ENCODE data around the gene MLXIPL.

MLXIPL gene

DNA sequence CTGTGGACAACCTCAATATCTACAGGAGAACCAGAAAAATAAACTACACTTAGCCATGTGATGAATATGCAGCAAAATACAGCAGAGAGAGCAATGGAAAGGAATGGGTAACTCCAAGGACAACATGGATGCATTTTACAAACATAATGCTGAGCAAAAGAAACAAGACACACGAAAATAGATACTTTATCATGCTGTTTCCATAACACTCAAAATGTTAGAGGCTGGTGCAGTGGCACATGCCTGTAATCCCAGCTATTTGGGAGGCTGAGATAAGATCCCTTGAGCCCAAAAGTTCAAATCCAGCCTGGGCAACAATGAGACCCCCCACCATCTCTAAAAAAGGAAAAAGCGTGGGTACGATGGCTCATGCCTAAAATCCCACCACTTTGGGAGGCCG is 75.1 kb downstream of the MLXIPL start:
- Histone ChIP-seq H3K27me3 (no peaks in the 10 kb centered on the region), H3K4me3 (ENCODE audit: low read depth, low read length) (no peak overlapping the region), H3K4me1 (peaks cover 2% of the 10 kb centered on the region; the same call in 1 of the 2 replicates), H3K9me3 (no peaks in the 10 kb centered on the region), H3K36me3 (peaks cover 48% of the 10 kb centered on the region)
- TF ChIP-seq, protein P1, sequence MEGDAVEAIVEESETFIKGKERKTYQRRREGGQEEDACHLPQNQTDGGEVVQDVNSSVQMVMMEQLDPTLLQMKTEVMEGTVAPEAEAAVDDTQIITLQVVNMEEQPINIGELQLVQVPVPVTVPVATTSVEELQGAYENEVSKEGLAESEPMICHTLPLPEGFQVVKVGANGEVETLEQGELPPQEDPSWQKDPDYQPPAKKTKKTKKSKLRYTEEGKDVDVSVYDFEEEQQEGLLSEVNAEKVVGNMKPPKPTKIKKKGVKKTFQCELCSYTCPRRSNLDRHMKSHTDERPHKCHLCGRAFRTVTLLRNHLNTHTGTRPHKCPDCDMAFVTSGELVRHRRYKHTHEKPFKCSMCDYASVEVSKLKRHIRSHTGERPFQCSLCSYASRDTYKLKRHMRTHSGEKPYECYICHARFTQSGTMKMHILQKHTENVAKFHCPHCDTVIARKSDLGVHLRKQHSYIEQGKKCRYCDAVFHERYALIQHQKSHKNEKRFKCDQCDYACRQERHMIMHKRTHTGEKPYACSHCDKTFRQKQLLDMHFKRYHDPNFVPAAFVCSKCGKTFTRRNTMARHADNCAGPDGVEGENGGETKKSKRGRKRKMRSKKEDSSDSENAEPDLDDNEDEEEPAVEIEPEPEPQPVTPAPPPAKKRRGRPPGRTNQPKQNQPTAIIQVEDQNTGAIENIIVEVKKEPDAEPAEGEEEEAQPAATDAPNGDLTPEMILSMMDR (IDR thresholded peaks at IDR 0.05; ENCODE audit: low read depth, low read length), result no peak
- DNase-seq, result no peak

DNA sequence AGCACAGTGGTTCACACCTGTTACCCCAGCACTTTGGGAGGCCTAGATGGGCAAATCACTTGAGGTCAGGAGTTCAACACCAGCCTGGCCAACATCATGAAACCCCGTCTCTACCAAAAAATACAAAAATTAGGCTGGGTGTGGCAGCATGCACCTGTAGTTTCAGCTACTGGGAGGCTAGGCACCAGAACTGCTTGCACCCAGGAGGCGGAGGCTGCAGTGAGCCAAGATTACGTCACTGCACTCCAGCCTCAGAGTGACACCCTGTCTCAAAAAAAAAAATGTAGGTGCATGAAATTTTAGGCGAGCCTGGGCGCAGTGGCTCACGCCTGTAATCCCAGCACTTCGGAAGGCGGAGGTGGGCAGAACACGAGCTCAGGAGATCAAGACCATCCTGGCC is 76.5 kb downstream of the MLXIPL start:
- peaks cover 58% of the 10 kb centered on the region for H3K36me3 ChIP-seq
- no peak overlapping the region for H3K4me3 ChIP-seq (ENCODE audit: low read depth, low read length)
- TF ChIP-seq, protein P1 (IDR thresholded peaks at IDR 0.05; ENCODE audit: low read depth, low read length), result no peak
- no peaks in the 10 kb centered on the region for H3K27me3 ChIP-seq
- no peaks in the 10 kb centered on the region for H3K9me3 ChIP-seq
- H3K4me1 ChIP-seq, result peaks cover 2% of the 10 kb centered on the region; the same call in 1 of the 2 replicates
- DNase-seq, result no peak

DNA sequence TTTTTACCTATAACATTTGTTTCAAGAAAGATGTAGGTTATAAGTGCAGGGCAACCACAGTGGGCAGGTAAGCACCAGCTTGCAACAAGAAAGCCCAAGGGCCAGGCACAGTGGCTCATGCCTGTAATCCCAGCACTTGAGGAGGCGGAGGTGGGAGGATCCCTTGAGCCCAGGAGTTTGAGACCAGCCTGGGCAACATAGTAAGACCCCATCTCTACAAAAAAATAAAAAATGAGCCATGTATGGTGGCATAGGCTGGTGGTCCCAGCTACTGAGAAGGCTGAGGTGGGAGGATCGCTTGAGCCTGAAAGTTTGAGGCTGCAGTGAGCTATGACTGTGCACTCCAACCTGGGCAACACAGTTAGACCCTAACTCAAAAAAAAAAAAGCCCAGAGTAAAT is 79.6 kb downstream of the MLXIPL start:
- DNase-seq, result no peak
- H3K9me3 ChIP-seq, result no peaks in the 10 kb centered on the region
- H3K4me3 ChIP-seq (ENCODE audit: low read depth, low read length), result no peak overlapping the region
- H3K27me3 ChIP-seq, result no peaks in the 10 kb centered on the region
- H3K4me1 ChIP-seq, result peaks cover 2% of the 10 kb centered on the region; the same call in 1 of the 2 replicates
- TF ChIP-seq, protein P1 (IDR thresholded peaks at IDR 0.05; ENCODE audit: low read depth, low read length), result no peak
- peaks cover 57% of the 10 kb centered on the region for H3K36me3 ChIP-seq
